Heart right ventricle (tissue), 16 donors: ENCODE results near the gene DISP3. TPM values are rescaled to one million over a fixed set of nuclear protein-coding genes. Genes with fewer than 3 reads are reported as not detected.

Experiments used
- ATAC-seq, 8 donors: fragments of 200-7000 bp; cut with Tn5 transposase; one replicate each; pipeline ENCODE4 v1.9.1; 2020; ENCODE audit warnings: mild to moderate bottlenecking in 8 of 8, moderate library complexity in 8 of 8, moderate number of reproducible peaks in 1 of 8
- DNase-seq, 2 donors: peaks; one replicate each; pipeline ENCODE4 v3.0.0-alpha.2; 2020
- H3K27ac ChIP-seq, 10 donors: fragments of 200-600 bp; sonication (generic) in 2 of 10; one replicate each; pipeline versions ENCODE4 v1.5.0 to v1.8.0; 2020 to 2022; ENCODE audit warnings: mild to moderate bottlenecking in 3 of 10
- H3K27me3 ChIP-seq, 7 donors: fragments of 200-600 bp; one replicate each; pipeline ENCODE4 v1.8.0; 2021 to 2022; ENCODE audit warnings: mild to moderate bottlenecking in 2 of 7
- H3K36me3 ChIP-seq, 9 donors: fragments of 200-600 bp; sonication (generic) in 1 of 9; one replicate each; pipeline versions ENCODE4 v1.5.0 to v1.8.0; 2020 to 2022; ENCODE audit warnings: mild to moderate bottlenecking in 2 of 9
- H3K4me1 ChIP-seq, 9 donors: fragments of 200-600 bp; sonication (generic) in 1 of 9; one replicate each; pipeline versions ENCODE4 v1.5.0 to v1.8.0; 2020 to 2022; ENCODE audit warnings: mild to moderate bottlenecking in 4 of 9
- H3K4me3 ChIP-seq, 10 donors: fragments of 200-600 bp; sonication (generic) in 2 of 10; one replicate each; pipeline versions ENCODE4 v1.5.0 to v1.8.0; 2020 to 2022; ENCODE audit warnings: mild to moderate bottlenecking in 7 of 10, moderate library complexity in 2 of 10
- H3K9me3 ChIP-seq, 11 donors: fragments of 200-600 bp in 10 of 11; sonication (generic) in 2 of 11; one replicate each; pipeline versions ENCODE4 v1.5.0 to v1.8.0; 2013 to 2022; ENCODE audit warnings: mild to moderate bottlenecking in 2 of 11, control low read depth in 1 of 11, moderate library complexity in 1 of 11
- CTCF ChIP-seq, 9 donors: fragments of 200-600 bp; sonication (generic) in 2 of 9; IDR thresholded peaks; one replicate each; pipeline versions ENCODE4 v1.5.0 to v1.8.0; 2021 to 2022; ENCODE audit warnings: antibody characterized with exemption in 9 of 9, mild to moderate bottlenecking in 5 of 9, moderate library complexity in 1 of 9
- WGBS, 2 donors: extraction: QIAGEN DNeasy Blood & Tissue Kit; methylation state at CpG; one replicate each; pipeline ENCODE4 v1.1.7; 2013; ENCODE audit warnings: inconsistent platforms in 1 of 2; 5-methylcytosine and 5-hydroxymethylcytosine counted together
- intact Hi-C, 10 donors: fragments of 100-400 bp; cut with DNase I; formaldehyde crosslinking; loops; one replicate each; pipeline versions ENCODE4 v1.11.1 to v1.14.2; 2022
- polyA plus RNA-seq, 2 donors: library from polyadenylated mRNA; stranded (reverse); fragments of 200-250 nt; gene quantifications; one replicate each; pipeline ENCODE4 v1.2.3, GENCODE V29; 2013
- total RNA-seq, 10 donors: library from RNA; stranded (reverse); fragmentation: NEBNext Ultra II Directional in 3 of 10; extraction: Animal tissue kit (Norgen Biotek cat#: 25700) in 3 of 10; gene quantifications; one replicate each; pipeline versions ENCODE4 v1.2.1 to v1.2.4, GENCODE V29; 2021 to 2023
- donor health status: Arrhythmogenic right ventricular cardiomyopathy.
- donor health status: ischemic (EF 13 %, LVEDD 7.1; RV severe dilation, severe dysfunction).
- donor health status: healthy with polysubstance abuse.
- donor health status: DM: no; HTN: yes; CAD: no.
- donor health status: DM: no; HTN: no; CAD: no.
- donor health status: ischemic (EF 25% LVEDD 6.9; RV normal size, moderate dysfunction).
- donor health status: ischemic (EF 25% LVEDD 5.7; RV mildly dilated, moderate dysfunction).
- donor health status: healthy.
- donor health status: DM: yes; HTN: yes; CAD: no.
- donor health status: Ischemic cardiomyopathy.
- donor health status: ischemic (EF 35%, LVEDD 5.7; RV mildly dilated, moderate dysfunction).
- donor health status: nonischemic (EF 11% LVEDD 7.7; RV severe dilation, severe dysfunction).
- donor health status: DM: yes; HTN: yes; CAD: no.
- donor health status: PGD.
- donor health status: ischemic (EF 29% LVEDD 5.4; RV normal size, mild dysfunction).
- donor health status: nonischemic (EF 23%, LVEDD 6.1; RV moderate dilation, normal function).

The DISP3 gene
- total and polyA plus RNA-seq, 12 donors, result 0.05 to 0.22 (median 0.13) TPM; not detected in 5

- no peak overlapping the region for H3K27ac ChIP-seq
- no peaks in the 10 kb centered on the region for H3K36me3 ChIP-seq
- ATAC-seq (no peak), DNase-seq (no peak)
- H3K27me3 ChIP-seq, result peaks cover 0 to 16% (median 0%) of the 10 kb centered on the region in 7 donors
- H3K9me3 ChIP-seq, result no peaks in the 10 kb centered on the region
- no peak for TF ChIP-seq CTCF (IDR thresholded peaks at IDR 0.05)
- no peak overlapping the region for H3K4me3 ChIP-seq
- intact Hi-C loops, result no loop called here
- no peaks in the 10 kb centered on the region for H3K4me1 ChIP-seq
- WGBS, 2 donors, result 78 to 80% methylated on average over 13 of the region's 13 CpGs
Observed at GRCh38 chr1:11528611-11529261, 49.8 kb downstream of the DISP3 start.

- Histone ChIP-seq H3K4me3 (no peak overlapping the region), H3K9me3 (no peaks in the 10 kb centered on the region), H3K36me3 (no peaks in the 10 kb centered on the region), H3K27me3 (peaks cover 0 to 16% (median 0%) of the 10 kb centered on the region in 7 donors), H3K27ac (no peak overlapping the region), H3K4me1 (no peaks in the 10 kb centered on the region)
- DNase-seq (no peak), ATAC-seq (no peak)
- WGBS, 2 donors, result 84 to 93% methylated on average over 10 of the region's 10 CpGs
- TF ChIP-seq CTCF (IDR thresholded peaks at IDR 0.05), result no peak
- intact Hi-C loops, result no loop called here
Observed at GRCh38 chr1:11529330-11529729, 50.4 kb downstream of the DISP3 start.

GRCh38 chr1:11529763-11530730 lies 51.1 kb downstream of the DISP3 start:
- H3K9me3 ChIP-seq, result no peaks in the 10 kb centered on the region
- intact Hi-C loops, result no loop called here
- H3K36me3 ChIP-seq, result no peaks in the 10 kb centered on the region
- ATAC-seq (no peak), DNase-seq (no peak)
- 86 to 87% methylated on average over 34 of the region's 34 CpGs for WGBS, 2 donors
- H3K27ac ChIP-seq, result no peak overlapping the region
- no peaks in the 10 kb centered on the region for H3K4me1 ChIP-seq
- no peak for TF ChIP-seq CTCF (IDR thresholded peaks at IDR 0.05)
- H3K4me3 ChIP-seq, result no peak overlapping the region
- peaks cover 0 to 16% (median 0%) of the 10 kb centered on the region in 7 donors for H3K27me3 ChIP-seq

GRCh38 chr1:11530731-11531311 lies 51.9 kb downstream of the DISP3 start:
- WGBS, 2 donors, result 77 to 81% methylated on average over 15 of the region's 15 CpGs
- H3K27me3 ChIP-seq, result peaks cover 0 to 16% (median 0%) of the 10 kb centered on the region in 7 donors

More at GRCh38 chr1:11530731-11531311, 51.9 kb downstream of the DISP3 start:
- H3K4me3 ChIP-seq, result no peak overlapping the region
- intact Hi-C loops, result no loop called here
- ATAC-seq (no peak), DNase-seq (no peak)
- no peaks in the 10 kb centered on the region for H3K4me1 ChIP-seq
- TF ChIP-seq CTCF (IDR thresholded peaks at IDR 0.05), result no peak
- H3K27ac ChIP-seq, result no peak overlapping the region
- H3K36me3 ChIP-seq, result no peaks in the 10 kb centered on the region
- no peaks in the 10 kb centered on the region for H3K9me3 ChIP-seq
